Muscle of arm (tissue), 12 donors: ENCODE measurements around the gene NT5C. TPM values are rescaled to one million over a fixed set of nuclear protein-coding genes. Genes with fewer than 3 reads are reported as not detected.

Experiments used
- DNase-seq: peaks from one replicate; pipeline ENCODE4 v3.0.0-alpha.2; 2013
- polyA plus RNA-seq, 12 donors: library from polyadenylated mRNA; unstranded; fragments of 120-200 nt; gene quantifications; one replicate each; pipeline ENCODE4 v1.2.1, GENCODE V29; 2013; ENCODE audit not compliant: insufficient read length in 12 of 12

Gene NT5C
- polyA plus RNA-seq, 12 donors = 27.9 to 72.5 (median 37.0) TPM; not detected in 1

DNA sequence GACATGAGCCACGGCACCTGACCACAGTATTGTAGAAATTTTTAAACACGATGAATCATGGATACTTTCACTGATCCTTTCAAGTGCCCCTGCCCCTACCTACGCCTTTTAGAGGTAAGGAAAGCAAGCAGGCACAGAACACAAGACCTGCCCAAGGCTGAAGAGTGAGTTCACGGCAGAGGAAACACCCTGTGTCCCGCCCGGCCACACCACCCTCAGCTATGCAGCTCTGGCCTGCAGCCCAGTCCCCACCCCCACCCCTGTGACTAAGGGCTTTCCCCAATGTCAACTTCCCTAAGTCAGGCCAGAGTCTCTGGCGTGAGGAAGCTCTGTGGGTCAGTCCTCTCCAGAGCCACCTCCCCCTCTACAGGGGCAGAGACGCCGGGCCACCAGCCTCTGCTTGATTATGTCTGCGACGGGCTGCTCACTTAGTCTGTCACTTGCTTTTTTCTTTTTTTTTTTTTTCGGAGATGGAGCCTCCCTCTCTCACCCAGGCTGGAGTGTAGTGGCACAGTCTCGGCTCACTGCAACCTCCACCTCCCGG lies 35.4 kb downstream of the NT5C start:
- no peak for DNase-seq

DNA sequence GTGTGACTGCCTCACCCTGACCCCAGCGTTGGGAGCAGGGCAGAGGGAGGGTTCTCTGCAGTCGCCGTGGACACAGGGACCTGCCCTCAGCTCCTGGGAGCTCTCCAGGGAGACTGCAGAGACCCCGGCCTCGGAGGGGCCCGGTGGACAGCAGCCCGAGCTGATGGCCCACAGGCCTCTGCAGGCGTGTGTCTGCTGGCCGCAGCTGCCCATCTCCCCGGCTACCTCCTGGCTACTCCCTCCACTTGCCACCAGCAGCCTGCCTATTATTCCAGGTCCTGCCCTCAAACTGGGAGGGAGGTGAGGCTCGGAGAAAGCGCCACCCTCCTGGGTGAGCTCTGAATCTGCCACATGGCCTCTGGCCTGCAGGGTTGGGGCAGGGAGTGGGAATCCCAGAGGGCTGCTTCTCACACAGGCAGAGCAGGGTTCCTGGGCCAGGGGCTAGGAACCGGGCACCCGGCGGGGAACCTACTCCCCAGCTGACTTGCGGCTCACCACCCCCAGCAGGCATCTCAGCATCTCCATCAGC lies 36.6 kb downstream of the NT5C start:
- DNase-seq = no peak

DNA sequence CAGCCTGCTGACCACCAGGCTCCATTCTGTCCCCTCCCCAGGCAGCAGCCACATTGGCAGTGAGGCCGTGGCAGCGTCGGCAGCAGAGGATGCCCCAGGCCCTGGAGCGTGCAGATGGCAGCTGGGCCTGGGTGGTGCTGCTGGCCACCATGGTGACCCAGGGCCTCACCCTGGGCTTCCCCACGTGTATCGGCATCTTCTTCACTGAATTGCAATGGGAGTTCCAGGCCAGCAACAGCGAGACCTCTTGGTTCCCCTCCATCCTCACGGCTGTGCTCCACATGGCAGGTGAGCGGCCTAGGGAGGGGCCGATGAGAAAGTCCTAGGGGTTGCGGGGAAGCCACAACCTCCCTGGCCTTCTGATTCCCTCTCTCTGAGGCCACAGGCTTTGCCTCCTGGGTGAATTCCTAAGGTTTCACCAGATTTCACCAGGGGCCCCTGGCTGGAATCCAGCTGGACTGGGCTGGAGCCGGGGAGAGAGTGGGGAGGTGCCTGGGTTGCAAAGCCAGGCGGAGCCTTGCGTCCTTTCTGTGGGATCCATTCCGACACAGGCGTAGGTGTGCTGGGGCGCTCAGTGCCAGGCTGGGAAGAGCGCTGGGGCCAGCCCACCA lies 37.9 kb downstream of the NT5C start:
- DNase-seq = no peak

DNA sequence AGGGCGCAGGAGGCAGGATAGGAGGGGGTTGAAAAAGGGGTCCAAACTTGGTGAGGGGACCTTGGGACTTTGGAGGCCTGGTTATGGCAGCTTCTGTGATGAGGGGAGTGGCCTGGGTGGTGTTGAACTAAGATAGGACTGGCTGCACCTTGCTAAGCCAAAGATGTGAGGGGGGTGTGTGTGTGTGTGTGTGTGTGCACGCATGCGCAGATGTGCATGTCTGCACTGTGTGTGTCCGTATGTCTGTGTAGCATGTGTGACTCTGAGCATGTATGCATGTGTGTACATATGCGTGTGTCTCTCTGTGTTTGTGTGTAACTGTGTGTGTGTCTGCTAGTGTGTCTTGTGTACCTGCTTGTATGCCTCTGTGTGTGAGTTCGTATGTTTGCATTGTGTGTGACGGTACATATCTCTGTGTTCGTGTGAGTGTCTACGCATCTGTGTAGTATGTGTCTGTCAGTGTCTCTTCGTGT lies 39.7 kb downstream of the NT5C start:
- no peak for DNase-seq

DNA sequence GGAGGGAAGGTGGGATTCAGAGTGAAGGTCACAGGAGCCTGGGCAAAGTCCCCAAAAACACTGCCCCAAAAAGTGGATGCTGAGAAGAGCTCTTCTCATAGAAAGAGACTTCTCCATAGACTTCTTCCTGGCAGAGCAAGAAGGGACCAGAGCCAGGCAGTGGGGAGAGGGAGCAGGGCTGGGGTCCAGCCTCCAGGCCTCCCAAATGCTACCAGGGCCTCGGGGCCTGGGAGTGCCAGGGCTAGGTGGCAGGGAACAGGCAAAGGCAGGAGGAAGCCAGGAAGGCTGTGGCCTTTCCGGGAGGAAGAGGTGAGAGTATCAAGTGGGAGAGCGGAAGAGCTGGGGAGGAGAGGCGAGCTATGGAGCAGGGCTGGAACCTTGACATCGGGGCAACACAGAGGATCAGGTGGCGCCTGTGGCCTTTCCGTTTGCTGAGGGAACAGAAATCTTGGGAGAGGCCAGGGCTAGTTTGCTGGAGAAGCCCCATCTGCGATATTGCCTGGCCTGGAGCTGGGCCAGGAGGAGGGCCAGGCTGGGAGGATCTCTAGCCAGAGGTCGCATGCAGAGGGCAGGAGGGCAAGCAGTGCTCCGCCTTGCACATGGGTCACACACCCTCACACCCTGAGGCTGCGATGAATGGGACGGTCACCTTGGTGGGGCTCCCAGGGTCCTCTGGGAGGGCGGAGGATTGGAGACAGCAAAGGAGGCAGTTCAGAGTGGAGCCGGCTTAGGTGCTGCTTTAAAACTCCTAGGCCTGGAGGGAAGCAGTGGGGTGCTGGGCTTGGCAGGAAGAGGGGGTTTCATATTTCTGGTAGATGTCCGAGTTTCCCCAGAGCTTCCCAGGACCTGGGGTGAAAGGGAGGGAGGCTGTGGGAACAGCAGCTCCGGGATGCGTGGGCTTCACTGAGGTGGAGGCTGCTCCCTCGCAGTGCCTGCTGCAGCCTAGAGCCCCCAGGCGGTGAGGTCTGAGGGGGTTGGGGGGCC lies 40.4 kb downstream of the NT5C start:
- DNase-seq = no peak

DNA sequence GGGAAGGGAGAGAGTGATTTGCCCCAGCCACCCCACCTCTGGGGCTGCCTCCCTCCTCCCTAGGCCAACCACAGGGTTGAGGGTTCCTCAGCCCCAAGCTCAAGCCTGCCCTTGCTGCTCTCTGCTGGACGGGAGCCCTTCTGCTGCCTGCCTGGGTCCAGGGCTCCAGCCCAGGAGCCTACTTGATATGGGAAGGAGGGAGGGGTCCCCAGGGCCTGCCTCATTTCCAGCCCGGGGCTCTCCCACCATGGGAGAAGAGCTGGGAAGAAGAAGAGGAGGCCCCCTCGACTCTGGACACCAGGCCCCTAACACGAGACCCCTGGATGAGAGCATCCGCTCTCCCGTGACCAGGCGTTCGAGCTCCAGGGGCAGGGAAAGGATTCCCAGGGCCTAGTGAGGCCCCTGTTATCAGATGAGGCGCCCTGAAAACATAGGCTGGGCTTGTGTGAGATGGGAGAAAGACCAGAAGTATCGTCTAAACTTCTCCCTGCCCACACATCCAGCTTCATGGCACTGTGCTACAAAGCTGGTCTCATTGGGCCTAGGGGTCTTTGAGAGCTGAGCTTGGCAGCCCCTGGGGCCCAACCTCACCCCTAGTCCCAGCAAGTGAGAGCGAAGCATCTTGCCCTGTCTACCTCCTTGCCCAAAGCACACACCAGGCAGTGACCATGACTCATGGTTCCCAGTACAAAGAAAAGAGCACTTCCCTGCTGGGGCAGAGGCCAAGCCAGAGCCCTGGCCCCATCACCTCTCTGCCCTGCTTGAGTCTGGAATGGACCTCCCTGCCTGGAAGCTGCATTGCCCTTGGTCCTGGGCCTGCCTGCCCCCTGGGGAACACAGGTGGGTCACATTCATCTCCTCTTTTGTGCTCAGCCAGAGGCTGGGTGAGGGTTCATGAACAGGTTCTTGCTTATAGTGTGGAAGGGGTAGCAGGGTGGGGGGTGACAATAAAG lies 42.8 kb downstream of the NT5C start:
- DNase-seq = no peak

DNA sequence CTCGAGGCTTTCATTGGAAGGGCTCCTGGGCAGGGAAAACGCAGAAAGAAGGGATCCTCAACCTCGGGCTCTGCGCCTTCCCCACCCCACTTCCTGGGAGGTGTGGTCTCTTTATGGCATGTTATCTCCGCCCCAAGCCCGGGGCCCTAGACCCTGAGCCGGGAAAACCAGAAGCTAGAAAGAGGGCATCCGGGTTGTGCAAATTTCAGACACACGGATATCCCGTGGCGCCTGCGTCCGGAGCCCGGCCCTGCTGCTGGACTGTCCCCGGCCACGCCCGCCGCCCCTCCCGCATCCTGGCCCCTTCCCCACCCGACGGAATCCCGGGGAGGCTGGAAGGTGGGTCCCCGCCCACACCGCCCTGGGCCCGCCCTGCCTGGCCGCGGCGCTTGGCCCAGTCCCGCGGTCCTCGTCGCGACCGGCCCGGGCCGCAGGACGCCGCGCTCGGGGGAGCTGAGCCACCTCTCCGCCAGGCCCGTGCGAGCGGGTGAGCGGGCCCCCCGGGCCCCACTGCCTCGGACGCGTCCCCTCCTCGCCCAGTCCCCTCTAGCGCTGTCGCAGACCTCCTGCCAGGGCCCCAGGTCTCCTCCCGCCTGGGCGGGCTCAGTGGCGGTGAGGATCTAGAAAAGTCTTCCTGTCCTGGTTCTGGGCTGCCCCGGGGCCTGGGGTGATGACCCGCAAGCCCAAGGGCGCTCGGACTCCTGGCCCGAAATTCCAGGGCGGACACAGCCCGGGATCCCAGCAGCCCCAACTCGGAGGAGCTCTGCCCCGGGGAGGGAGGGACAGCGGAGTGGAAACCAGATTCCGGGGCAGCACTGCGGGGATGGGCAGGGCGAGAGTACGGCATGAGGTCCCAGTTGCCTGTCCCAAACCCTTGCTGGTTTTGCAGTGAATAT lies 43.7 kb downstream of the NT5C start, which contains the start of gene SLC16A5:
SLC16A5 (plus strand) TSS at position 397 of the 896 bp plus-strand sequence. CDS start 5,683 bp downstream, outside the sequence.
- peak; percentile 78 for DNase-seq

DNA sequence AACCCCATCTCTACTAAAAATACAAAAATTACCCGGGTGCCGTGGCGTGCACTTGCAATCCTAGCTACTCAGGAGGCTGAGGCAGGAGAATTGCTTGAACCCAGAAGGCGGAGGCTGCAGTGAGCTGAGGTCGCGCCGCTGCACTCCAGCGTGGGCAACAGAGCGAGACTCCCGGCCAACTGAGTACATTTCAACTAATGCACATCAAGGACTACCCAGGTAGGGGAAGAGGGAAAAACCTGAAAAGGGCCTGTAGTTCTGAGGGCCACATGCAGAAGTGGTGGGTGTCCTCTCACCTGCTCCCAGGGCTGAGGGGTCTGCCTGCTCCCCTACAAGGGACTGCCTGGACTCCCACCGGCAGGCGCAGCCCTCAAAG lies 44.4 kb downstream of the NT5C start:
- DNase-seq = no peak

DNA sequence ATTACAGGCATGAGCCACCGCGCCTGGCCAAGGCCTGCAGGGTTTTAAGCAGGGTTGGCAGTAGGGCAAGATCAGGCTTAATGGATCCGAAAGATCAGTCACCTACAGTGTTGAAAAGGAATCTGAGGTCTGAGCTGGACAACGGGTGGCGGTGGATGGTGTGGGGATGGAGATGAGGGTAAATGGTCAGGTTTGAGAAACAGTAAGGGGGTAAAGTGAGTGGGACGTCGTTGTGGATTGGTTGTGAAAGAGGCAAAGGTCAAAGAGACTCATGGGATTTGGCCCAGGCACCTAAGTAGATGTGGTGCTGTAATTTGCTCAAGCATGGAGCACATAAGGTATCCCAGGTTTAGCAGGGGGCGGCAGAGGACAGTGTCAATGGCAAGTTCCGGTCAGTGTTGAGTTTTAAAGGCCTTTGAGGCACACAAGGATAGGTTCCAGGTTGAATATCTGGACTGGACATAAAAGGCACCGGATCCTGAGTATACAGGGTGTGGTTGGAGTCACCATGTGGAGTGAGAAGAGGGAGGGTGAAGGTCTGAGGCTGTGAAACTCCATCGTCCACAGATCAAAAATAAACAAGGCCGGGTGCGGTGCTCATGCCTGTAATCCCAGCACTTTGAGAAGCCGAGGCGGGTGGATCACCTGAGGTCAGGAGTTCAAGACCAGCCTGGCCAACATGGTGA lies 44.9 kb downstream of the NT5C start:
- DNase-seq = no peak

DNA sequence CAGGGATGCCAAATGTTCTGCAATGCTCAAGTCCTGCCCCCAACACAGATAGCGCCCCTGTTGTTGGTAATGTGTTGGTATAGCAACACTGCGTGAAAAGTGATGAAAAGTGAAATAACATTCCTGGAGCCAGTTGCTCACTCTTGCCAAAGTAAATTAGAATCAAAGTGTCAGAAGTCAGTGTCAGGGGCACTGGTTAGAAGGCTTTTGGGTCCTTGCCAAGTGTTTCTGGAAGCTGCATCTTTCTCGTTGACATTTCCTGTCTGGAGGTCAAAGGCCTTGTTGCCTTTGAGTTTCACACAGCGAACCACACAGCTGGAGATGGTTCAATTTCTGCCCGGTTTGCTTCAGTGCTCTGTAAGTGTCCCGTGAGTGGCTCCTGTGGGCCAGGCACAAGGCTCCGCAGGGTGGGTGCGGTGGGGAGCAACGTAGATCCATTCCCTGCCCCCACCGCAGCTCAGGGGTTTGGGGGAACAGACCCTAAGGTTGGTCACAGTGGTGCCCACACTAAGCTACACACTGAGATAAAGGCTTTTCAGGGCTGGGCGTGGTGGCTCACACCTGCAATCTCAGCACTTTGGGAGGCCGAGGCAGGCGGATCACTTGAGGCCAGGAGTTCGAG lies 47.4 kb downstream of the NT5C start:
- DNase-seq = no peak

DNA sequence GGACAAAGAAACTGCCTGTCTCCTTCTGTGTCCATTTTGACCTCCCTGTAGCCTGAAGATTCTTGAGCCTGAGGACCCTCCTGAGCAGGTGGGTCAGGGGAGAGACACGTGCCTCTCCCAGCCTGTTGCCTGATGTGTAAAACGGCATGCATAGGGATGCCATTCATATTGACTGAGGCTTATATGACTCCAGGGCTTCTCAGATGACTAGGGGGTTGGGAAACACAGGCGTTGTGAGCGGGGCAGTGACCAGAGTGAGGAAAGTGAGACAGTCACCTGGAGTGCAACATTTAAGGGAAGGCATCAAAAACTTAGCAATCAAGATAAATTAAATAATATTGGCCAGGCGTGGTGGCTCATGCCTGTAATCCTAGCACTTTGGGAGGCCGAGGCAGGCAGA lies 48.9 kb downstream of the NT5C start:
- no peak for DNase-seq

DNA sequence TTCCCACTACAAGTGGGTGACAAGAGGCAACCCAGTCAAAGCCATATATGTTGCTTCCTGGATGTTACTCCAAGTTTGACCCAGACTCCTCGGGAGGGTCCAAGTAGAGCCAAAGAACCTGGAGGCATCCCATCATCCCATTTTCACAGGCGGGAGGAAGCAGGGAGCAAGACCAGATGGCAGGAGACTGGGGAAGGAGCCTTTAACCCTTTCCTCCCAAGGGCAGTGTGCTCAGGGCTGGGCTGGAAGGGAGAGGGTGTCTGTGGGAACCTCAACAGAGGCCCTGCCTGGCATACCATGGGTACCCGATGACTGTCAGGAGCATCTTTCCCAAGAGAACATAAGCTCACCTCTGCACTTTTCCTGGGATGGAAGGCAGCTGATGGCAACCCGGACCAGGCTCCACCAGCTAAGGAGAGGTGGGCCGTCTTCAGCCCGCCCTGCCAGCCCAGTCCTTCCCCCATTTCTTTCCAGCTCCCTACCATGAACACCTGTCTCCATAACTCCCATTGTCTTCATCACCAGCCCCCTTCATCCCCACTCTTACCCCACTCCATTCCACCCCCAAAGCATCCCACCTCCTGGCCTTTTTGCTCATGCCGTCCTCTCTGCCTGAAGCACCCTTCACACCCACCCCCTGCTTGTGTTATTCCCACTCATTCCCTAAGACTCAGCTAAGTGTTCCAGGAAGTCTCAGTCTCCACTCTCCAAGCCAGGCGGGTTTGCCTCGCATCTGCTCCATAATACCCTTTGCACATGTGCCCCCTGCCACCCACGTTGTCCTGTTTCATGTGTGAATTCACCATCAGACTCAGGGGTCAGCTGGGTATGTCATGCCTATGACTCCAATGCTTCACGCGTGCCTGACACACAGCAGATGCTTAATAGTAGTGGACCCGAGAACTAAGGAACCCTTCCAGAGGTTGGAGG lies 49.7 kb downstream of the NT5C start:
- DNase-seq = no peak

Other genes with a start within 250 kb of the NT5C start
- gene FADS6, start 238.1 kb downstream of the NT5C start, polyA plus RNA-seq = 1 to 10 TPM in 2 of 12 donors, under 1 TPM in 3, not detected in 7; 0.07 to 2.7 (median 0.37) TPM
- 1 to 10 TPM in 1 of 12 donors, under 1 TPM in 3, not detected in 8; 0.04 to 2.3 (median 0.54) TPM for gene USH1G, start 208.5 kb downstream of the NT5C start, polyA plus RNA-seq
- gene OTOP2, start 207.5 kb downstream of the NT5C start, polyA plus RNA-seq = under 1 TPM in 1 of 12 donors, not detected in 11; 0.15 TPM
- not detected for gene OTOP3, start 195.8 kb downstream of the NT5C start, polyA plus RNA-seq
- gene HID1, start 159.0 kb downstream of the NT5C start, polyA plus RNA-seq = 10 to 100 TPM in 3 of 12 donors, 1 to 10 TPM in 8, not detected in 1; 4.1 to 16.4 (median 7.0) TPM
- 10 to 100 TPM in 2 of 12 donors, 1 to 10 TPM in 9, not detected in 1; 4.5 to 12.6 (median 7.0) TPM for gene CDR2L, start 144.1 kb downstream of the NT5C start, polyA plus RNA-seq
- 10 to 100 TPM in 11 of 12 donors, not detected in 1; 13.8 to 23.6 (median 22.2) TPM for gene MRPL58, start 119.1 kb downstream of the NT5C start, polyA plus RNA-seq
- gene ATP5PD, start 84.8 kb downstream of the NT5C start, polyA plus RNA-seq = 100 to 1,000 TPM in 11 of 12 donors, not detected in 1; 181 to 277 (median 254) TPM
- 10 to 100 TPM in 11 of 12 donors, not detected in 1; 10.5 to 23.8 (median 22.4) TPM for gene KCTD2, start 84.5 kb downstream of the NT5C start, polyA plus RNA-seq
- 10 to 100 TPM in 2 of 12 donors, 1 to 10 TPM in 8, not detected in 2; 5.3 to 17.4 (median 8.1) TPM for gene SLC16A5, start 43.8 kb downstream of the NT5C start, polyA plus RNA-seq
- 1 to 10 TPM in 11 of 12 donors, not detected in 1; 5.0 to 8.4 (median 6.7) TPM for gene ARMC7, start 21.8 kb downstream of the NT5C start, polyA plus RNA-seq
- 100 to 1,000 TPM in 11 of 12 donors, not detected in 1; 156 to 369 (median 296) TPM for gene JPT1, start 22.8 kb upstream of the NT5C start, polyA plus RNA-seq
- 100 to 1,000 TPM in 11 of 12 donors, not detected in 1; 315 to 505 (median 392) TPM for gene SUMO2, start 51.2 kb upstream of the NT5C start, polyA plus RNA-seq
- gene NUP85, start 73.9 kb upstream of the NT5C start, polyA plus RNA-seq = 10 to 100 TPM in 11 of 12 donors, not detected in 1; 26.4 to 66.3 (median 43.9) TPM
- 10 to 100 TPM in 11 of 12 donors, not detected in 1; 27.8 to 68.7 (median 37.4) TPM for gene GGA3, start 129.9 kb upstream of the NT5C start, polyA plus RNA-seq
- 10 to 100 TPM in 11 of 12 donors, not detected in 1; 34.6 to 65.3 (median 57.7) TPM for gene MRPS7, start 130.1 kb upstream of the NT5C start, polyA plus RNA-seq
- gene MIF4GD, start 139.5 kb upstream of the NT5C start, polyA plus RNA-seq = 10 to 100 TPM in 9 of 12 donors, 1 to 10 TPM in 2, not detected in 1; 9.3 to 14.9 (median 12.2) TPM
- 1 to 10 TPM in 10 of 12 donors, not detected in 2; 4.1 to 7.5 (median 5.8) TPM for gene SLC25A19, start 157.7 kb upstream of the NT5C start, polyA plus RNA-seq